GM21529 (cell line): ENCODE results near the gene TNFAIP1.
"Not testable (repeated sequence)": the region's sequence is repeated elsewhere in the genome, so short reads cannot be mapped to it uniquely, and the experiment has no call there.

Experiments
- ATAC-seq: cut with Tn5 transposase; IDR thresholded peaks from one replicate; pipeline ENCODE4 v1.9.1; 2021; ENCODE audit not compliant: unreplicated experiment

TNFAIP1 gene

GRCh38 chr17:28324267-28324745, 11.3 kb upstream of the TNFAIP1 start:
- ATAC-seq: no peak

GRCh38 chr17:28324781-28325180, 10.8 kb upstream of the TNFAIP1 start:
- ATAC-seq: no peak

DNA sequence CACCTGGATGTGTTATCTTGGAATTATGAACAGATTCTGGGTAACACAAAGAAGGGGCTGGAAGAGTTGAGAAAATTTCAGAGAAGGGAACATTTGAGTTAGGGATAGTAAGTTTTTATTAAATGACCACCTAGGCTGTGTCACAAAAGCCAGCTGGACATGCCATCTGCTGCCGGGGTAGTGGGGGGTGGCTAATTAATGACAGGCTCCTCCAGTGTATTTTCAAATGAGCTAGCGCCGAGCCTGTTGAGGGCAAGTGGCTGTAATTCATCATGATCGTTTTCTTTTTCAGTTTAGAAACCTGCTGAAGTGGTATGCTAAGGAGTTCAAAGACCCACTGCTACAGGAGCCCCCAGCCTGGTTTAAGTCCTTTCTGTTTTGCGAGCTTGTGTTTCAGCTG, 10.3 kb upstream of the TNFAIP1 start:
- ATAC-seq: no peak

DNA sequence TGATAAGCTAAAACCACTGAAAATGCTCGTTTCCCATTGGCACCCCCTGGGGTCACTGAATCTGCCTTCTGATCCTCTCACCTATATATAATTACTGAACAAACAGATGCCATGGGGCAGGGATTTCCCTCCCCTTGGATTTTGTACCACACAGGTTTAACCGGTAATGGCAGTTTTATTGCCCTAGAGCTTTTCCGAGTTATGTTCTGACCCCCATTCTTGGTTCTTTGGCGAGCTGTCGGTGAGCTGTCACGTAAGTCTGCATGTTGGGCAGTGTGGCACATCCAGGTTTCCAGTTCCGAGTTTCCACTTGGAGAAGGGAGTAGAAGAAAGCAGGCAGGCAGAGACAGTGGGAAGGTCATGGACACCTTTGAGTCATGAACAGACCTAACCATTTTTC, 9.4 kb upstream of the TNFAIP1 start:
- ATAC-seq: no peak

DNA sequence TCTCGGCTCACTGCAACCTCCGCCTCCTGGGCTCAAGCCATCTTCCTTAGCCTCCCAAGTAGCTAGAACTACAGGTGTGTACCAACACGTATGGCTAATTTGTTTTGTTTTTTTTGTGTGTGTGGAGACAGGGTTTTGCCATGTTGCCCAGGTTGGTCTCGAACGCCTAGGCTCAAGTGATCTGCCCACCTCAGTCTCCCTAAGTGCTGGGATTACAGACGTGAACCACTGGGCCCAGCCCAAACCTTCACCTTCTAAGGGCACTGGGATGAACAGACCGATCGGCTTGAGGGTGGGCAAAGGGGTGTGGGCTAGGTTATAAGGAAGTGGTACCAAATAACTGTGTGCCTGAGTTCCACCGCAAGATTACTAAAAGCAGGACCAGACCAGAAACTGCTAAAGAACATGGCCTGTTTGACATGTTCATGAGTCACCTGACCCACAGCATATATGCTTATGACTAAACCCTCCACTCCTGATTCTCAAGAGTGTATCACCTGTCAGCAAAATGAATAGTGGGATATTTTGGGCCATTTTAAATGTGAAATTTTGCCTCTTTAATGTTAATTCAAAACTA, 8.4 kb upstream of the TNFAIP1 start:
- peak; percentile 82 for ATAC-seq

DNA sequence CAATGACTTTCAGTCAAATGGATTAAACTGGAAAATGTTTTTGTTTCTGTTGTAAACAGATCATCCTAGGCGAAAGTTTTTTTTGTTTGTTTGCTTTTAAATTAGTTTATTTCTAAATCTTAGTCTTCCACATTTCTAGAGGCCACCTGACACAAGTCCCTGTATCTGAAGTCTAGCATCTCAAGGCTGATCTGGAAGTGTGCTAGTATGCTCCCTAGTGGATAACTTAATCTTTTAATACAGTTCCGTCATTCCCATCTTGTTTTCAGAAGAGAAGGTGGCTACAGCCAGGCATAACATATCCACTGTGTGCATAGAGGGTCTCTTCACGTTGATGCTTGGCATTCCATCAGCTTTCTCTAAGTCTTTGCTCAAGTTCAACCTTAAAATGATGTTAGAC, 7.9 kb upstream of the TNFAIP1 start:
- no peak for ATAC-seq

GRCh38 chr17:28328325-28328724, 7.2 kb upstream of the TNFAIP1 start:
- ATAC-seq: no peak

DNA sequence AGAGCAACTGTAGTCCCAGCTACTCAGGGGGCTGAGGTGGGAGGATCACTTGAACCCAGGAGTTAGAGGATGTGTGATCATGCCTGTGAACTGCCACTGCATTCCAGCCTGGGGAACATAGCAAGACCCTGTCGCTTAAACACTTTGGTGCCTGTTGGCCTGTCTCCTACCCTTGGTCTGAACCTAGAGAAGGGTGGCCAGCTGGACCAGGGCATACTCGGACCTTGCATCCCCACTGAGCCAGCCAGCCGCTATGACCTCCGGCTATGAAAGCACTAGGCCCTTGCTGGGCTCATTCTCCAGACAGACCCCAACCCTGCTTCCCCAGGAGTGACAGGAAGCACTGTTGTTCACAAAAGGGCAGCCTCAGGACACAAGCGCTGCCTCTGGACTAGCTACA, 4.9 kb upstream of the TNFAIP1 start:
- ATAC-seq: no peak

GRCh38 chr17:28331891-28332420, 3.6 kb upstream of the TNFAIP1 start:
- ATAC-seq: no peak

- no peak for ATAC-seq
Observed at GRCh38 chr17:28333083-28333746, 2.3 kb upstream of the TNFAIP1 start.

GRCh38 chr17:28334171-28334570, 1.4 kb upstream of the TNFAIP1 start:
- no peak for ATAC-seq

DNA sequence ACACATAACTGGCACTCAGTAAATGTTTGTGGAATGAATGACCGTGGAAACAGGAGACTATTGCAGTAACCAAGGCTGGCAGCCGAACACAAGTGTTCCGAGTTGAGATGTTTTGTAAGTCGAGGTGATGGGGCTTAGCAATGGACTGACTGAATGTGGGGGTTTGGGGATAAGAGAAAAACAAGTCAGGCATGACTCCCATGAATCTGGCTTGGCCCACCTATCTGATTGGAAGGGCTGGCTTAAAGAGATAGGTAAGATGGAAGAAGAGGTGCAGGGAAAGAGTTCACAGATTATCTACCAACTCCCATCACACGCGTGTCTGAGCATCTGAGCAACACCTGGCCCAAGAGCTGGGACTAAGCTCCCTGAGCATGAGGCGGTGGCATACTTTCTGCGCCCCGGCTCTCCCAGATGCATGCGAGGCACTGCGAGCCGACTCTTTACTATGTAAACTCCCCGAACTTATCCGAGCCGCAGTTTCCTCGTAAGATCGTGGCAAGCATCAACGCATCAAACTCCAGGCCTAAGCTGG, 828 bp upstream of the TNFAIP1 start:
- ATAC-seq: no peak

GRCh38 chr17:28335959-28336871, 654 bp downstream of the TNFAIP1 start:
- ATAC-seq: no peak

- no peak for ATAC-seq
Observed at GRCh38 chr17:28338056-28338768, 2.7 kb downstream of the TNFAIP1 start.

- ATAC-seq: not testable (repeated sequence)
Observed at GRCh38 chr17:28338769-28339212, 3.2 kb downstream of the TNFAIP1 start.

DNA sequence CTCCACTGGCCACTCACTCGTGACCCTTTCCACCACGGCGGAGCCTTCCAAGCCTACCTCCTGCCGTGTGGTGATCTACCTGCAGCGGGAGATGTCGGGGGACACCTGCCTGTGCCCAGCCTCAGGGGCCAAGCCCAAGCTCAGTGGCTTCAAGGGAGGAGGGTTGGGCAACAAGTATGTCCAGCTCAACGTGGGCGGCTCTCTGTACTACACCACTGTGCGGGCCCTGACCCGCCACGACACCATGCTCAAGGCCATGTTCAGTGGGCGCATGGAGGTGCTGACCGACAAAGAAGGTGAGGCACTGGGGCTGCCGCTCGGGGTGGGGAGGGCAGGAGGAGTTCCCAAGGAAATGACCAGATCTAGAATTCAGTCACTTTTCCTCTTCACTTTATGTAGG, 3.9 kb downstream of the TNFAIP1 start:
- no peak for ATAC-seq

GRCh38 chr17:28340374-28340773, 4.8 kb downstream of the TNFAIP1 start:
- ATAC-seq: no peak

GRCh38 chr17:28341516-28341915, 6.0 kb downstream of the TNFAIP1 start:
- no peak for ATAC-seq

DNA sequence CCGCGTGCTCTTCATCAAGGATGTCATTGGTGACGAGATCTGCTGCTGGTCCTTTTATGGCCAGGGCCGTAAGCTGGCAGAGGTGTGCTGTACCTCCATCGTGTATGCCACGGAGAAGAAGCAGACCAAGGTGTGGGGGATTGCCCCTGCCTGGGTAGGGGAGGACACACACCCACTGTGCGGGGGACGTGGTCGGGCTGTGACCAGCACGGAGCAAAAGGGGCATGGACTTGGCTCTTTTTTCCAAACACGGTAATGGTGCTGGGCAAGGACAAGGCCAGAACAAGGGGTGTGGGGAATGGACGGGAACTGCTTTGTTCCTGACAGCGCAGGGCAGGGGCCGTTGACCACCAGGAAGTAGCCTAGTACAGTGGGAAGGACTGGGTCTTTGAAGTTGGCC, 6.8 kb downstream of the TNFAIP1 start:
- no peak for ATAC-seq

DNA sequence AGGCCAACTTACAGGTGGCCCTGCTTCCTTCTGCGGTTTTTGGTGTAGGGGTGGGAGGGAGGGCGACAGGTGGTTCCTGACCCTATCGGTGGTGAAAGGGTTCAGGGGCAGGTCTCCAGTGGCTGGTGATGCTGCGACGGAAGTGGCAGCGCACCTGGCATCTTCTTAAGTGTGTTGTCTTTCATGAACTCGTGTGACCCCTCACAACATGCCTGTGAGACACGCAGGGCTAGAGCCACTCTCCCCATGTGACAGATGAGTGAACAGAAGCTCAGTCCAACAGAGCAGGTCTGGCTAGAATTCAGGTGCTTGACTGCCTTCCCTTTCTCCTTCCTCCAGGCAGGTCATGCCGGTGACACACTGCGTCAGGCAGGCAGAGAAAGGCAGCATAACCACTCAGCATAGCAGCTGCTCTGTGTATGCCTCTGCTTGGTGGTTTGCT, 8.0 kb downstream of the TNFAIP1 start:
- no peak for ATAC-seq

DNA sequence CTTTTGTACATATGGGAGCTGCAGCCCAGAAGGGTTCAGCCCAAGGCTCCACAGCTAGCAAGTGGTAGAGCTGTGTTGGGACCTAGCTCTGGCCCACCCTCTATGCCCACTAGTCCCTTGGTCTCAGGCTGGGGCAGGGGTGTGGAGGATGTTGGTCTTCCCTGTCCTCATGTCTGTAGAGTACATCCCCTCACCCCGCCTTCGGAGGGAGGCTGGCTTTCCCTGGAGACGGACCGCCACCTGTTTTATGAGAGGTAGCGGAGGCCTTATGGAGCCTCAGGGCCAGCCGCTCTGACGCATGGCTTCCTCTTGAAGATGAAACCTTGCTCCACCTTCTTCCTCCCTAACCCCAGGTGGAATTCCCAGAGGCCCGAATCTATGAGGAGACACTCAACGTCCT, 8.4 kb downstream of the TNFAIP1 start:
- no peak for ATAC-seq
